Thymus (tissue), 11 donors: Measurements from ENCODE around the gene APEH. TPM values are rescaled to one million over a fixed set of nuclear protein-coding genes. Genes with fewer than 3 reads are reported as not detected.

Experiments used
- DNase-seq, 9 donors: peaks; one replicate each; pipeline ENCODE4 v3.0.0-alpha.2; 2013; ENCODE audit warnings: low spot score in 9 of 9, low read depth in 6 of 9, missing footprints in 1 of 9
- H3K27ac ChIP-seq, 2 donors: one replicate each; pipeline ENCODE4 v1.5.1; 2013; ENCODE audit warnings: control low read depth in 1 of 2, low read depth in 1 of 2, low read length in 1 of 2, mild to moderate bottlenecking in 1 of 2, moderate library complexity in 1 of 2
- H3K27me3 ChIP-seq, 2 donors: one replicate each; pipeline ENCODE4 v1.5.1; 2013; ENCODE audit warnings: low read length in 1 of 2; ENCODE audit not compliant: control insufficient read depth in 2 of 2, insufficient read depth in 1 of 2
- H3K36me3 ChIP-seq, 2 donors: one replicate each; pipeline ENCODE4 v1.5.1; 2013; ENCODE audit warnings: low read length in 1 of 2, mild to moderate bottlenecking in 1 of 2, moderate library complexity in 1 of 2; ENCODE audit not compliant: control insufficient read depth in 2 of 2, insufficient read depth in 2 of 2
- H3K4me1 ChIP-seq, 2 donors: one replicate each; pipeline ENCODE4 v1.5.1; 2013; ENCODE audit warnings: low read length in 2 of 2; ENCODE audit not compliant: control insufficient read depth in 2 of 2, insufficient read depth in 2 of 2
- H3K4me3 ChIP-seq, 2 donors: one replicate each; pipeline ENCODE4 v1.5.1; 2013; ENCODE audit warnings: low read length in 2 of 2, control low read depth in 1 of 2, mild to moderate bottlenecking in 1 of 2
- H3K9me3 ChIP-seq, 2 donors: one replicate each; pipeline ENCODE4 v1.5.1; 2013; ENCODE audit warnings: low read length in 1 of 2, mild to moderate bottlenecking in 1 of 2; ENCODE audit not compliant: control insufficient read depth in 2 of 2, insufficient read depth in 1 of 2
- WGBS: extraction: QIAGEN DNeasy Blood & Tissue Kit; methylation state at CpG from one replicate; pipeline ENCODE4 v1.1.7; 2013; 5-methylcytosine and 5-hydroxymethylcytosine counted together
- polyA plus RNA-seq: library from polyadenylated mRNA; stranded (reverse); fragments of 200-250 nt; gene quantifications from one replicate; pipeline ENCODE4 v1.2.3, GENCODE V29; 2013
- total RNA-seq: library from RNA; stranded (reverse); fragments of 120-200 nt; gene quantifications from one replicate; pipeline ENCODE4 v1.2.4, GENCODE V29; 2013
- donor health status: healthy.

The APEH gene
- total and polyA plus RNA-seq, 2 donors, result 45.8 to 90.5 TPM

- no peak overlapping the region for H3K27ac ChIP-seq
- WGBS, result 97% methylated on average over 17 of the region's 17 CpGs
- H3K27me3 ChIP-seq, result peaks cover 0 to 6% of the 10 kb centered on the region in 2 donors
- no peak for DNase-seq
- no peaks in the 10 kb centered on the region for H3K36me3 ChIP-seq
- no peaks in the 10 kb centered on the region for H3K4me1 ChIP-seq
- peaks cover 0 to 6% of the 10 kb centered on the region in 2 donors for H3K9me3 ChIP-seq
- no peak overlapping the region for H3K4me3 ChIP-seq
Measured at GRCh38 chr3:49654176-49654825, 19.9 kb upstream of the APEH start.

GRCh38 chr3:49654955-49655556, 19.1 kb upstream of the APEH start:
- DNase-seq, result no peak
- Histone ChIP-seq H3K36me3 (no peaks in the 10 kb centered on the region), H3K27ac (no peak overlapping the region), H3K27me3 (peaks cover 0 to 6% of the 10 kb centered on the region in 2 donors), H3K4me3 (no peak overlapping the region), H3K4me1 (no peaks in the 10 kb centered on the region), H3K9me3 (peaks cover 0 to 6% of the 10 kb centered on the region in 2 donors)
- WGBS, result 24% methylated on average over 10 of the region's 10 CpGs

GRCh38 chr3:49655731-49656285, 18.3 kb upstream of the APEH start:
- no peak for DNase-seq
- H3K4me1 ChIP-seq, result no peaks in the 10 kb centered on the region
- H3K27ac ChIP-seq, result no peak overlapping the region
- peaks cover 0 to 6% of the 10 kb centered on the region in 2 donors for H3K9me3 ChIP-seq
- no peak overlapping the region for H3K4me3 ChIP-seq
- WGBS, result 96% methylated on average over 19 of the region's 19 CpGs
- H3K27me3 ChIP-seq, result peaks cover 0 to 6% of the 10 kb centered on the region in 2 donors
- H3K36me3 ChIP-seq, result no peaks in the 10 kb centered on the region

GRCh38 chr3:49656541-49657112, 17.5 kb upstream of the APEH start:
- H3K27ac ChIP-seq, result no peak overlapping the region
- H3K4me1 ChIP-seq, result no peaks in the 10 kb centered on the region
- peaks cover 0 to 6% of the 10 kb centered on the region in 2 donors for H3K27me3 ChIP-seq
- DNase-seq, result no peak
- no peaks in the 10 kb centered on the region for H3K36me3 ChIP-seq
- H3K9me3 ChIP-seq, result peaks cover 0 to 6% of the 10 kb centered on the region in 2 donors
- 42% methylated on average over 18 of the region's 18 CpGs for WGBS
- H3K4me3 ChIP-seq, result no peak overlapping the region

GRCh38 chr3:49657208-49657915, 16.8 kb upstream of the APEH start:
- no peak overlapping the region for H3K27ac ChIP-seq
- peaks cover 0 to 6% of the 10 kb centered on the region in 2 donors for H3K9me3 ChIP-seq
- no peak overlapping the region for H3K4me3 ChIP-seq
- DNase-seq, result no peak
- 98% methylated on average over 36 of the region's 36 CpGs for WGBS
- no peaks in the 10 kb centered on the region for H3K36me3 ChIP-seq
- H3K4me1 ChIP-seq, result no peaks in the 10 kb centered on the region
- H3K27me3 ChIP-seq, result peaks cover 0 to 6% of the 10 kb centered on the region in 2 donors

- no peak for DNase-seq
- WGBS, result over 99% methylated on average over 2 of the region's 2 CpGs
- H3K27ac ChIP-seq, result no peak overlapping the region
- peaks cover 0 to 6% of the 10 kb centered on the region in 2 donors for H3K27me3 ChIP-seq
- H3K36me3 ChIP-seq, result no peaks in the 10 kb centered on the region
- H3K9me3 ChIP-seq, result peaks cover 0 to 6% of the 10 kb centered on the region in 2 donors
- no peak overlapping the region for H3K4me3 ChIP-seq
- H3K4me1 ChIP-seq, result no peaks in the 10 kb centered on the region
Measured at GRCh38 chr3:49658711-49659110, 15.4 kb upstream of the APEH start.

- H3K36me3 ChIP-seq, result no peaks in the 10 kb centered on the region
- no peak for DNase-seq
- WGBS, result 77% methylated on average over 4 of the region's 4 CpGs
- no peaks in the 10 kb centered on the region for H3K4me1 ChIP-seq
- no peak overlapping the region for H3K4me3 ChIP-seq
- peaks cover 0 to 6% of the 10 kb centered on the region in 2 donors for H3K27me3 ChIP-seq
- H3K9me3 ChIP-seq, result peaks cover 0 to 6% of the 10 kb centered on the region in 2 donors
- H3K27ac ChIP-seq, result no peak overlapping the region
Measured at GRCh38 chr3:49659756-49660155, 14.4 kb upstream of the APEH start.

- no peak overlapping the region for H3K27ac ChIP-seq
- WGBS, result 96% methylated on average over 14 of the region's 14 CpGs
- no peak overlapping the region for H3K4me3 ChIP-seq
- no peaks in the 10 kb centered on the region for H3K4me1 ChIP-seq
- H3K9me3 ChIP-seq, result peaks cover 0 to 3% of the 10 kb centered on the region in 2 donors
- no peaks in the 10 kb centered on the region for H3K36me3 ChIP-seq
- H3K27me3 ChIP-seq, result peaks cover 0 to 7% of the 10 kb centered on the region in 2 donors
- no peak for DNase-seq
Measured at GRCh38 chr3:49661281-49661680, 12.9 kb upstream of the APEH start.
